ENCODE measurements around the gene DPYSL4.

Gene DPYSL4

DNA sequence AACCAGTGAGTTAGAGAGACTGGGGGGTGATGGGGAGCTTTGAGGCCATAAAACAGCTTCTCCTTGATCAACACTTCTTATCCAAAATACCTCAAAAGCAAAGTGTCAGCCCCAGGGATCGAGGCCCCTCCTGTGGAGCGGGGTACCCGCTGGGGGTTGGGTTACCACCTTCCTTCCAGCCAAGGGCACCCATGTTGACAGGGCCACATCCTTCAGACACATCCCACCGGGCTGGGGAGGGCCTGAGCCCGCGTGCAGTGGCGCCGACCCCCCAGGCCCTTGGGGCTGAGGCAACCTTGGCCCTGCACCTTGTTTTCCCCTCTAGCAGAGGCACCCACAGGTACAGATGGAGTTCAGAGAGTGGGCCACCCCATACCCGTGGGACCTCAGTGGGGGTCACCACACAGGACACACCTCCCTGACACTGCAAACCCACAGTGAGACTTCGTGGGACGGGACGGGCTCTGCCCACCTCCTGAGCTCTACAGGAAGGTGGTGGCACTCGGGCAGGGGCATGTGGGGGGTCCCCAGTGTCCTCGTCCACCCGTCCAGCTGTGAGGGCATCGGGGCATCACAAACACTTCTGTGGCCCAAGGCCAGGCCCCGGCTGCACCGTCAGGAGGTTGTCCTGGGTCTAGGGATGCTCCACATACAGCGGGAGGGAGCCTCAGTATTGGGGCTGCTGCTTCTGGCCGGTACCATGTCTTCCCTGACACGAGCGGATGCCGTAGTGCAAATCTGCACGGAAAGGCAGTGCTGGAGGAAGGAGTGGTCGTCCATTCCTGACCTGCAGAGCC lies 10.7 kb downstream of the DPYSL4 start:
- DNase-seq = no peak

DNA sequence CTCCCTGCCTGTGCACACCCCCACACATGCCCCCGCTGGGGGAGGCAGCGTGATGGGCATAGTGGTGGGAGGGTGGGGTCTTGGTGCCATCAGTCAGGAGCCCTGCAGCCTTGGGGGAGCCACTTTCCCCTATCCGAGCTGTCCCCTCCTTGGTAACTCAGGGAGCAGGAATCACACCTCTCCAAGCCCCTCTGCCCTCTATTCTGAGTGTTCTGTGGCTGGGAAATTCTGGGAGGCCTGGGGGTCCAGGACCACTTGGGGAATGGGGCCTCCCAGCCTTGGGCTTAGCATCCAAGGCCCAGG lies 11.3 kb downstream of the DPYSL4 start:
- DNase-seq = no peak

DNA sequence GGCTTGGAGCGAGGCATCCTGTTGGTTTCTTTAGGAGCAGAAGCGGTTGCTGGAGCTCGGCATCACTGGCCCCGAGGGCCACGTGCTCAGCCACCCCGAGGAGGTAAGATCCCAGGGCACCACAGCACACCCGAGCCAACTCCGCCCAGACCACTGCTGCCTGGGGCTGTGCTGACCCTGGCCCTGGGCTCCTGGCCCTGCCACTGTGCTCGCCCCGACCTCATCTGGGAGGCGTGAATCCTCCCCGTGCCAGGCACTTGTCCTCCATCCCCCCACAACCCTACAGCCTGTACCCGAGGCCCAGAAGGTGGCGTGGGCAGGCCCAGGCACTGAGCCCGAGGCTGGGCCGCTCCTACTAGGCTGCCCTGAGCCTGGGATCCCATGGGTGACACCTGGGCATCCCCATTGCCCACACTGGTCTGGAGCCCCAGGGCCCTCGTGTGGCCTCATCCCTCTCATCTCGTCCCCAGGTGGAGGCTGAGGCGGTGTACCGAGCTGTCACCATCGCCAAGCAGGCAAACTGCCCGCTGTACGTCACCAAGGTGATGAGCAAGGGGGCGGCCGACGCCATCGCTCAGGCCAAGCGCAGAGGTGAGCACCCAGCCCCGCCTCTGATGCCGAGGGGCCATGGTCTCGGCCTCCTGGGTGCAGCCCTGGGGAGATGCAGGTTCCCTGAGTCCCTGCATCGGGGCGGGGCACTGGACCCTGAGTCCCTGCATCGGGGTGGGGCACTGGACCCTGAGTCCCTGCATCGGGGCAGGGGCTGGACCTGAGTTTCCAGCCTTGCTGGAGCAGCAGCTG lies 11.8 kb downstream of the DPYSL4 start:
- DNase-seq = no peak

DNA sequence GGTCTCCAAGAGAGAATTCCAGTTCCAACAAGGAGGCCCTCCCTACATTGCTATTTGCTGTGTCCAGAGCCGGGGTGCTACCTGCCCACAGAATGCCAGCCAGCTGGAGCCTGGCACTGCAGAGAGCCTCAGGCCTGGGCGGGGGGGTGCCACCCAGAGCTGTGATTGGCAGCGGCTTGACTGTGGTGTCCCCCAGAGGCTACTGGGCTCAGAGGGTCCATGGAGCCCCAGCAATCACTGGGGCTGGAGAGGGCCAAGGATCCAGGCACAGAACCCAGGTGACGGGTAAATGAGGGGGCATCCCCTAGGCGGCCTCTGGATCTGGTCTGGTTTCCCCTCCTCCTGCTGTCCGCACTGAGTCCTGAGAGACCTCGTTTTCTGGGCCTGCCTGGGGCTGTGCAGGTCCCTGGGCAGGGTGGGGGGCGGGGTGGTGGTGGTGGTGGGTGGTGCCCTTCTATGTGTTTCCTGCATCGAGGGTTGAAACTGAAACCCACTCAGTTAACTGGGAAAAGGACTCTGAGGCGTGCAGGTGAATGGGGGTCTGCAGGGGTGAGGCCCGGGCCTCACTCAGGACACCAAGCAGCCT lies 12.6 kb downstream of the DPYSL4 start:
- no peak for DNase-seq

DNA sequence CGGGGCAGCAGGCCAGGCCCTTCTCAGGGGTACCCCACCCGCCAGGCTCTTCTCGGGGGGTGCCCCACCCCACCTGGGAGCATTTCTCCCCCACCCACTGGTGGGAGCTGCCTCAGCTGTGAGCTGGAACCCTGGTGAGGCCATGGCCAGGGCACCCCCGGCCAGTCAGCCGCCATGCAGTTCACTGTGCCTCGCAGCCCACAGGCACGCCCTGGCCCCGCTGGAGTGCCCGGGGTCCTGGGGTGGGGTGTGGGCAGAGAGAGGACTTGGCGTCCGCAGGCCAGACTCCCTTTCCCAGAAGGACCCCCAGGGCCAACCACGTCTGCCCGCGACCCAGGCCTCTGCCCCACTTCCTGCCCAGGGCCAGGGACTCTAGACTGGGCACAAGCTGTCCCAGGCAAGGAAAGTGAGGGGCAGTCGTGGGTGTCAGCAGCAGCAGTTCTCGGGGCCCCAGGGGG lies 13.1 kb downstream of the DPYSL4 start:
- DNase-seq = no peak

DNA sequence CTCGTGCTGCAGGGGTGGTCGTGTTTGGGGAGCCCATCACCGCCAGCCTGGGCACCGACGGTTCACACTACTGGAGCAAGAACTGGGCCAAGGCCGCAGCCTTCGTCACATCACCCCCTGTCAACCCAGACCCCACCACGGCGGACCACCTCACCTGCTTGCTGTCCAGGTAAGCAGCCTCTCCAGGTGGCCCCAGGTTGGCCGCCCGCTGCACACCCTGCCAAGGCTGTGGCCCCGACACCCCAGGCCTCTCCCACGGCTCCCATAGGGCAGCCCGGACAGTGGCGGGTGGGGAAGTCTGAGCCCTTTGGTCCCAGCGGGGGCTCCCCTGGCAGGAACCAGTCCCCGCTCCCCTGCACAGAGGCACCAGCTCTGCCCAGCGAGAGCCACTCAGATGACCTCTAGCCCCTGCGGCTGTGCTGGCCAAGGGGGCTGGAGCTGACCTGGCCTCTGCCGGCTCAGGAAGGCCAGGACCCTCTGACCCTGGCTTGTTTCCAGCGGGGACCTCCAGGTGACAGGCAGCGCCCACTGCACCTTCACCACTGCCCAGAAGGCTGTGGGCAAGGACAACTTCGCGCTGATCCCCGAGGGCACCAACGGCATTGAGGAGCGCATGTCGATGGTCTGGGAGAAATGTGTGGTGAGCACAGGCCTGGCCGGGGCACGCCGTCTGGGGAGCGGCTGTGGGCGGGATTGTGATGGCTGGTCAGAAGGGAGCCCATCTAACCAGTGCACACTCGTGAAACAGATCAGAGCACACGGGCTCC lies 13.8 kb downstream of the DPYSL4 start:
- no peak for DNase-seq

DNA sequence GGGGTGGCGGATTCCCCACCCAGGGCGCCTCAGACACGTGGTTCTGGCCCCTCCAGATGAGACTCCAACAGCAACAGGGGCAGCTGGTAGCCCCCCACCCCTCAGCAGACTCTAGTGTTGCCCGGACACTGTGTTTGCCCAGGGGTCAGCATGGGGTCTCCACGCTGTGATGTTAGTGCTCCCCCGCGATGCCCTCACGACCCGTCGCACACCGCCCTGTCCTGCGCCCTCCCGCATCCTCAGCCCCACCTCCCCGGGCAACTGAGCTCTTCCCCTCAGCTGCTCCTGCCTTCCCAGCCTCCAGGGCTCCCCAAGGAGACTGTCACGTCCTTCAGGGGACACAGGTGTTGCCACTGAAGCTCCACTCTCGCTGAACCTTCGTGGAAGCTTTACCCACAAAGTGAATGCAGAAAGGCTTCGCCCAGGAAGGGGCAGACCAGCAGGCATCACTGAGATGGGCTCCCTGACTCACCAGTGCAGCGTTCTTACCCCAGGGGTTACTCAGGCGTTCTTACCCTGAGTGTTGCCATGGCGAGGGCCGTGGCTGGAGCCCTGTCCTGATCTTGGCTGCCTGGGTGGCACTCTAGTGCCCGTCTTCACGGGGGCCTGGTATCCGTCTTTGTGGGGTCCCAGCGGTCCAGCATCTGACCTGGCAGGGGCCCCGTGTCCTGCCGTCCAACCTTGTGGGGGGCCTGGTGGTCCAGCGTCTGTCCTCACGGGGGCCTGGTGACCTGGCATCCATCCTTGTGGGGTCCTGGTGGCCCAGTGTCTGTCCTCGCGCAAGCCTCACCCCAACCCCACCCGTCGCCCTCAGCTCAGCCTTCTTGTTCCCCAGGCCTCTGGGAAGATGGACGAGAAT lies 14.6 kb downstream of the DPYSL4 start:
- no peak for DNase-seq

DNA sequence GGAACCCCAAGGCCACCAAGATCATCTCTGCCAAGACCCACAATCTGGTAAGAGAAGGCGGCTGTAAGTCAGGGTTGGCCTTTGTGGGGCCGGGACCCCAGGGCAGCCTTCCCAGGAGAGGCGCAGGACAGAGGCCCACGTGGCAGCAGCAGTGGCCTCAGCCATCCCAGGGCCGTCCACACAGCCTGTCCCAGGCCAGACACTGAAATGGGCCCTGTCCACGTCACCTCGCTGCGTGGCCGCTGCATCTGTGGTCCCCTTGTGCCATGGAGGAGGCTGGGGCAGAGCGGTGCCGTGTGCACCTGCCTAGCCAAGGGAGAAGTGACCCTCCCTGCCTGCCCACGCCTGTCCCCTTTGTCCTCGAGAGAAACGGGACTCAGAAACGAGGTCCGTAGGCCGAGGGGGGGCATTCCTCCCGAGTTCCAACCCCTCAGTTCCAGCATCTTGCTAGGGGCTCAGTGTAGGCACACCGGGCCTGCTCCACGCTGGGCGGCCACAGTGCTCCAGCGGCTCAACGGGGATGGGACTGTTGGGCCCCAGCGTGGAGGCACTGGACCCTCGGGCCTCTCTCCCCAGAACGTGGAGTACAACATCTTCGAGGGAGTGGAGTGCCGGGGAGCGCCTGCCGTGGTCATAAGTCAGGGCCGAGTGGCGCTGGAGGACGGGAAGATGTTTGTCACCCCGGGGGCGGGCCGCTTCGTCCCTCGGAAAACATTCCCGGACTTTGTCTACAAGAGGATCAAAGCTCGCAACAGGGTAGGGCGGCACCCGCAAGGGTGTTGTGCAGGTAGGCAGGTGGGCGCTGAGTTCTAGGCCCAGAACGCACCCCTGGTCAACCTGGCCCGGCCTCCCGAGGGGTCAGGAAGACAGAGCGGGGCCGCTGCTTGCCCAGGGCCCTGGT lies 15.6 kb downstream of the DPYSL4 start:
- no peak for DNase-seq

DNA sequence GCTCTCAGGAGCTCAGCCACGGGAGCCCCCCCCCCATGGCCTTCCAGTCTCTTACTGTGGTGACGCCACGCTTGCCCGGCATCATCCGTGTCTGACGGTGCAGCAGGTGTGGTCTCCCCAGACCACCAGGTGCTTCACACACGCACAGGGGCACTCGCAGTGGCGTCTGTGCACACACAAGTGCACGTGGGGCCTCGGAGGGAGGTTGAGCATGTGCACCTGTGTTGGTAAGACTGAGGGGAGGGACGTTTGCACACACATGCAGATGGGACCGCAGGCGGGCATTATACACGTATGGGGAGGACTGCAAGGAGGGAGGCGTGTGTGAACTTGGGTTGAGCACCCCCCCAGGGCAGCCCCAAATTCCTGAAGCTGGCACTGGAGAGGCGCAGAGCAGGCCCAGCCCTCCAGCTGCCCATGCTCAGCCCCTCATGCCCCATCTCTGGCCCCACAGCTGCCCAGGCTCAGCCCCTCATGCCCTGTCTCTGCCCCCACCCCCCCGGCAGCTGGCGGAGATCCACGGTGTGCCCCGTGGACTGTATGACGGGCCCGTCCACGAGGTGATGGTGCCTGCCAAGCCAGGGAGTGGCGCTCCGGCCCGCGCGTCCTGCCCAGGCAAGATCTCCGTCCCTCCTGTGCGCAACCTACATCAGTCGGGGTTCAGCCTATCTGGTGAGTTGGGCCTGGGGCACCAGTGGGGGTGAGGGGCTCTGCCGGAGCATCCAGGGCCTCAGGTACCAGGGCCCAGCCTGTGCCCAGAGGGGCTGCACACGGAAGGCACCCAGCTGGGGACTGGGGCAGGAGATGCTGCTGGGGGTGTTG lies 16.7 kb downstream of the DPYSL4 start:
- no peak for DNase-seq

DNA sequence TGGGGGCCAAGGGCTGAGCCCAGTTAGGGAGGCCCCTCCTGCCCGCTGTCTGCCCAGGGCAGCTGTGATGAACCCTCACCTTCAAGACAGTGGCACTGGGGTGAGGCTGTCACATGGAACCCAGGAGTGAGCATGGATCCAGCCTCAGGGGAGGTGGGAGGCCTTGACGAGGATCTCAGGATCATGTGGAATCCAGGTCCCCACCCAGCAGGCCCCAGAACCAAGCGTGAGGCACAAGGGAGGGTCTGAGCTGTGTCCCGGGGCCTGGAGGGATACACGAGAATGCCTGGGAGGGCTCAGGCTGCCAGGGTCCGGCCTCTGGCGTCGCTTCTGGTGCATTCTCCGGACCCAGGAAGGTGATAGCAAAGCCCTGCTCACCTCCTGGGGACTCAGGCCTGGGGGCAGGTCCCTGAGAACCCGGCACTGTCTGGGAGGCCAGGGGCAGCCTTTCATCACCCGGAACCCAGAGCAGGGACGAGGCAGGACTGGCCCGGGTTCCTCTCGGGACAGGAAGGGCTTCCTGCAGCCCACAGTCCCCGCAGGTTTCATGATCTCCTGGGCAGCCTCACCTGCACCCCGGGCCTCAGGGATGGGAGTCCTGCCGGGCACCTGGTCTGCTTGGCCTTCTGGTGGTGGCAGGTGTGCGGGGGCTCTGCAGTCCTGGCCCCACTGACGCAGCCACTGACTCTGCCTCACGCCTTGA lies 17.5 kb downstream of the DPYSL4 start:
- DNase-seq = no peak

DNA sequence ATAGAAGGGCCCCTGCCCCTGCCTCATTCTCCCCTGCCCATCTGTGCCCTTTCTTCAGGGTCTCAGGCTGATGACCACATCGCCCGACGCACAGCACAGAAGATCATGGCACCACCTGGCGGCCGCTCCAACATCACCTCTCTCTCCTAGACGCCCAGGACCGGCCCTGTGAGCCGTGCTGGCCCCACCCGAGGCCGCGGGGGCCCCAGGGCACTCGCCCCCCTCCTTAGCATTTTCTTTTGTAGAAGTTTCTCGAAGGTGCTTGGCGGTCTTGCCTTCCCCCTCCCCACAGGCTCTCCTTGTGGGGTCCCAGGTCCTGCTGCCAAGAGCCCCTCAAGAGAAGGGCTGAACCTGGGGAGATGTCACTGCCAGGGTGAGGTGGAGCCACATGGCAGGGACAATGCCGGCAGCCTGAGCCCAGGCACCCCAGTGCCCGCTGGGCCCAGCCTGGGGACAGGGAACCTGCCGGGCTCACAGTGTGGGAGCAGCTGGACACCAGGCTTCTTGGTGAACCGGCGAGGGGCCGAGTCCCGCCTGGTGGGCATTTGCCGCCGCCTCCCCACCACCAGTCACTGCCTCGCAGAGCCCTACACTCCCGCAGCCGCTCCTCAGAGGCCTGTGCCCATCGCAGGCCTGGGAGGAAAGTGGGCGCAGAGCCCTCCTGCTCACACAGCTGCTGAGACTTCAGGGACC lies 18.2 kb downstream of the DPYSL4 start:
- DNase-seq = no peak

DNA sequence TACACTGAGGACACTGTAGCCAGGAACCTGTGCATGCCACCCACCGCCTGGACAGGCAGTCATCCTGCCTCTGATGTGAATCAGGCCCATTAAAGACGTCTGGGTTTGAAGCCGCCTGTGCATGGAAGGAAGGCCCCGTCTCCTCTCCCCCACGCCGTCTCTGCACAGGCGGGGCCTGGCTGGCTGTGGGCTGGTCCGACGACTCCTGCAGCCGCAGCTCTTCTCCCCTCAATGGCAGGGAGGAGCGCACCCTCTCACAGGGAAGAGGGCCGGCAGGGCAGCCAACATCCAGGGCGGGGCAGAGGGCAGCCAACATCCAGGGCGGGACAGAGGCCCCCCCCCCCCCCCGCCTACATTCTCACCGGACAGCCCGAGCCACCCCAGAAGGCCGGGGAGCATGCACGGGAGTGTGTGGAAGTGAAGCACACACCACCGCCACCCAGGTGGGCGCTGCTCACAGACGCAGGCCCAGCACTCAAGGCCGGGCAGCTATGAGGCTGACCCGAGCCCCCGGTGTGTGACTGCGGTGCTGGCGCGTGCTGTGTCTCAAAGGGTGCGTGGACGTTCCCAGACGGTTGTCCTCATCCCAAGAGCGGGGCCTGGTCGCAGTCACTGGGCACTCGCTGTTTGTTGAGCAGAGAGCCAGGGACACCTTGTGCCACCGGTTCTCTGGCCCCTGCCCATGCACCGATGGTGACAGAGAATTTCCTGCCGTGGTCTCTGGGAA lies 19.1 kb downstream of the DPYSL4 start:
- DNase-seq = no peak

DNA sequence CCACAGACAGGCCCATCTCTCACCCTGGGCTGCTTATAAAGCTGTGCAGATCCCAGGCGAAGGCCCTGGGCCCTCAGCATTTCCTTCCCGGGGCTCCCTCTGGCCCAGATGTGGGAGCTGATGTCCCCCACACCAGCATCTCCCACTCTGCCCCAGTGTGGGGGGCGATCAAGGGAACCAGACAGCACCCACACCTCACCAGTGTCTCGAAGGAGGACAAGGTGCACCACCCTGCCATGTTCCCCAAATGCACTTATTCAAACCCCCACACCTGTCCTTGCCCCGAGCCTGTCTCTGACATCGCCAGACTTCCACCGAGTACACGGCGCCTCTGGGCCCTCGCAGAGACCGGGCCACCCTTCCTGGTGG lies 19.6 kb downstream of the DPYSL4 start:
- DNase-seq = no peak

DNA sequence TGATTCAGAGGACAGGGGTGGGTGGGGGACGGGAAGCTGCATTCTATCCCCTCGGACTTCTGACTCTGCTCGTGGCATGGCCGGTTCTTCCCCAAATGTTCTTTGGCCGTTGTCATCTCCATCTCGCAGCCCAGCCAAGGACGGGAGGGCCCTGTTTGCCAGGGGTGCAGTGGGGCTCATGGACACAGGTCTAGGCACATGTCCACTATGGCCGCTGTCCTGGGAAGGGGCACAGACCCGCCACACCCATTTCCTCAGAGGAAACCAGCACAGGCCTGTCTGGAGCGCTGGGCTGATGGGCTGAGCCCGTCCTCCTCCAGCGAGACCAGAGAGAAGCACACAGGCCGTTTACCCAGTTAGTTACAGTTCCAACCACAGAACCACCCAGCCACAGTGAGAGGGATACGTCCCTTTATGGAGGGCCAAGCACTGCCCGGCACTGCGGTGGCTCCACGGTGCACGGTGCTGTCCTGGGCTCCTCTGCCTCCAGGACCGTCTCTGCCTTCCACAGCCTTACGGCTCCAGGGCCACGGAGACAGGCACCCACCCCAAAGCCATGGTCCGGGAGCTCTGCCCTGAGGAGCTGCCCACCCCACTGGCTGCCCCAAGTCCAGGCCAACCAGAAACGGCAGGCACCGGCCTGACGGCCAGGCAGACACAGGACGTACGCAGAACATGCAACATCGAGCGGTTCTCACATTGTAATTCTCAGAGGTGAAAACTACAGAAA lies 20.2 kb downstream of the DPYSL4 start:
- no peak for DNase-seq

DNA sequence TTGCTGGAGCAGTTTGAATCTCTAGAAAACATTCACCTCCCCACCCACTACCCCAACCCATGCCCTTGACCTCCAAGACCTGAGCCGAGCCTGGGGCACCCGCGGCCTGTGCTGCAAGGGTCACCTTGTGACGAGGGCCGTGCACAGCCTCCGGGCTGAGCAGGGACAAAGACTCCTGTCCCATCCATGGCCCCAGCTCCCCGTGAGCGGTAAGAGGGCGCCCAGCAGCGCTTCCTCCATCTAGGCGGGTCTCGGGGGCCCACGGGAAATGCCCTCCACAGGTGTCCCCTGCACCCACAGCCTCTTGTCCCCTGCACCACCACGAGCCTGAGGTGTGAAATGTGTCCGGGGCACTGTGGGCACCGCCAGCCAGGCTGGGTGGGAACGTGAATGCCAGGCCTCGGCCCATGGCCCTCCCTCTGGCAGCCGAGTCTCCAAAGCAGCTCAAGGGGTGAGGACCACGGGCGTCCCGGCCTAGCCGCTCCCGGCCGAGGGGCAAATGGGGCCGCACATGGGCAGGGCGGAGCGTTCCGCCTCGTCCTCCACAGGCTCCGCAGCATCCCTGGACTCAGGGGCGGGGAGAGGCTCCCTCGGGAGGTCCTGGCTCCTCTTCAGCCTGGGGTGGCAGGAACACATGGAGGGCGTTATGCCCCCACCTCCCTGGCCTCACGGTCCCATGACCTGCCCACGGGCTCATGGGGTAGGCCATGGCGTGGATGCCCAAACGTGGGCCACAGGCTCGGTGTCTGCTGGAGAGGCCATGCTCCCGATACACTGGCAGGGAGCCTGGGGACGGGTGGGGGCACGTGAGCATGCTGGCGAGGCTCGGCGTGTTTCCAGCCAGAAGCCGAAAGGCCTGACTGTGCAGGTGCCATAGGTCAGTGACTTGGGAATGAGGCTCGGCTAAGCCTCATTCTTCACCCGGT lies 21.1 kb downstream of the DPYSL4 start:
- no peak for DNase-seq

DNA sequence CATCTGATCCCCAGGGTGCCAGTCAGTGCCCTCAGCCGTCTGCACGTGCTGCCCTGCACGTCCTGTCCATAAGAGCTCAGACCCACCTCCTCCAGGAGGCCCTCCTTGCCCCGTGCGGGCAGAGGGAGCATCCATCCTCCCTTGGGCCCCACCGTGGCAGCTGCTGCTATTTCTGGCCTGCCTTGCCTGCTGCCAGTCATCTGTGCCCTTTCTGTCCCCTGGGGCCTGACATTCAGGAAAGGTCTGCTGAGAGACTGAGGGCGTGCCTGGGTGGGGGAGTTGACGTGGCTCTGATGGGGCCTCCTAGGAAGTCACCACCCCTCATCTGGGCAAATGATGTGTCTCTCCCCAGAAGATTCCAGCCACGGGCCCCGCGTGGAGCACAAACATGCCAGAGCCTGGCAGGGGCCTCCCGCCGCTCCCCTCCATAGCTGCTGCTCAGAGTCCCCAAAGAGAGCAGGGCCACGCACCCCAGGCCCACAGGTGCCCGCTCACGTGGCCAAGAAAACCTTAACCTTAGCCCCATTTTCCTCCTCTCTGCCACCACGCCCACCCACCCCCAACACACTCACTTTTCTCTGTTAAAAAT lies 21.8 kb downstream of the DPYSL4 start:
- no peak for DNase-seq

Data from SHP77 treated with DMSO at 0.1 percent for 48 hours (cell line).